ENCODE data around the gene RHCE. TPM values are rescaled to one million over a fixed set of nuclear protein-coding genes. Genes with fewer than 3 reads are reported as not detected.
"Not testable (repeated sequence)": the region's sequence is repeated elsewhere in the genome, so short reads cannot be mapped to it uniquely, and the experiment has no call there.

The RHCE gene
- total and polyA plus RNA-seq, 8 donors = 0.13 to 2.9 TPM; not detected in 6

GRCh38 chr1:25338188-25338981, 82.2 kb downstream of the RHCE start, which contains the start of gene TMEM50A:
Gene TMEM50A (plus strand): TSS chr1:25338334. CDS start chr1:25340487, 2,153 bp downstream.
- H3K4me1 ChIP-seq = peaks cover 14 to 40% (median 26%) of the 10 kb centered on the region in 4 donors
- peaks cover 0 to 10% (median 3%) of the 10 kb centered on the region in 4 donors for H3K36me3 ChIP-seq
- H3K4me3 ChIP-seq = peak within 1 kb of the TSS; percentile 67 to 94 (median 84)
- intact Hi-C loops (cut with DNase I; ENCODE audit: low total_unique reads) = no loop called here
- 0 to 2% (median 1%) methylated on average over 11 to 70 of the region's 75 CpGs for WGBS, 5 donors
- no peaks in the 10 kb centered on the region for H3K27me3 ChIP-seq
- DNase-seq = peak; percentile 91 to 96
- H3K27ac ChIP-seq = peak within 1 kb of the TSS; percentile 92 to 99 (median 96)
- H3K9me3 ChIP-seq = no peaks in the 10 kb centered on the region
- TF ChIP-seq POLR2A (IDR thresholded peaks at IDR 0.05) (peak in 1 of 4 donors; percentile 79), POLR2AphosphoS5 (IDR thresholded peaks at IDR 0.05) (peak; percentile 67 to 90 (median 85)), EP300 (IDR thresholded peaks at IDR 0.05) (no peak)
- TF ChIP-seq, protein P1, sequence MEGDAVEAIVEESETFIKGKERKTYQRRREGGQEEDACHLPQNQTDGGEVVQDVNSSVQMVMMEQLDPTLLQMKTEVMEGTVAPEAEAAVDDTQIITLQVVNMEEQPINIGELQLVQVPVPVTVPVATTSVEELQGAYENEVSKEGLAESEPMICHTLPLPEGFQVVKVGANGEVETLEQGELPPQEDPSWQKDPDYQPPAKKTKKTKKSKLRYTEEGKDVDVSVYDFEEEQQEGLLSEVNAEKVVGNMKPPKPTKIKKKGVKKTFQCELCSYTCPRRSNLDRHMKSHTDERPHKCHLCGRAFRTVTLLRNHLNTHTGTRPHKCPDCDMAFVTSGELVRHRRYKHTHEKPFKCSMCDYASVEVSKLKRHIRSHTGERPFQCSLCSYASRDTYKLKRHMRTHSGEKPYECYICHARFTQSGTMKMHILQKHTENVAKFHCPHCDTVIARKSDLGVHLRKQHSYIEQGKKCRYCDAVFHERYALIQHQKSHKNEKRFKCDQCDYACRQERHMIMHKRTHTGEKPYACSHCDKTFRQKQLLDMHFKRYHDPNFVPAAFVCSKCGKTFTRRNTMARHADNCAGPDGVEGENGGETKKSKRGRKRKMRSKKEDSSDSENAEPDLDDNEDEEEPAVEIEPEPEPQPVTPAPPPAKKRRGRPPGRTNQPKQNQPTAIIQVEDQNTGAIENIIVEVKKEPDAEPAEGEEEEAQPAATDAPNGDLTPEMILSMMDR (IDR thresholded peaks at IDR 0.05) = no peak

GRCh38 chr1:25337483-25338187, 83.0 kb downstream of the RHCE start:
- H3K27me3 ChIP-seq; H3K36me3 ChIP-seq; H3K9me3 ChIP-seq; intact Hi-C loops (cut with DNase I; ENCODE audit: low total_unique reads): not testable (repeated sequence)
- 0 to 1% (median 0%) methylated on average over 18 to 21 of the region's 39 CpGs; no CpG with 5 or more reads in 1 of the 5 donors for WGBS, 5 donors
- peak overlapping the region; percentile 92 to 99 (median 96) for H3K27ac ChIP-seq
- peaks cover 14 to 40% (median 26%) of the 10 kb centered on the region in 4 donors for H3K4me1 ChIP-seq
- DNase-seq = peak in 1 of 2 donors; percentile 35
- peak overlapping the region; percentile 67 to 94 (median 84) for H3K4me3 ChIP-seq

GRCh38 chr1:25336922-25337354, 83.7 kb downstream of the RHCE start:
- peak; percentile 26 to 48 for DNase-seq
- H3K27me3 ChIP-seq; intact Hi-C loops (cut with DNase I; ENCODE audit: low total_unique reads); H3K9me3 ChIP-seq; H3K36me3 ChIP-seq: not testable (repeated sequence)
- WGBS, 5 donors = 0 to 1% (median 0%) methylated on average over 8 to 27 of the region's 29 CpGs
- Histone ChIP-seq H3K27ac (peak overlapping the region; percentile 17 to 76 (median 42)), H3K4me3 (peak overlapping the region; percentile 58 to 87 (median 74)), H3K4me1 (peaks cover 14 to 34% (median 24%) of the 10 kb centered on the region in 4 donors)

GRCh38 chr1:25329950-25330349, 90.7 kb downstream of the RHCE start:
- H3K4me3 ChIP-seq; H3K36me3 ChIP-seq; H3K27me3 ChIP-seq; H3K9me3 ChIP-seq; intact Hi-C loops (cut with DNase I; ENCODE audit: low total_unique reads): not testable (repeated sequence)
- H3K4me1 ChIP-seq = peaks cover 0 to 26% (median 9%) of the 10 kb centered on the region in 4 donors
- H3K27ac ChIP-seq = peak overlapping the region in 1 of 5 donors; percentile 55
- peak in 1 of 2 donors; percentile 20 for DNase-seq
- 28 to 70% (median 40%) methylated on average over 4 to 5 of the region's 5 CpGs for WGBS, 5 donors

DNA sequence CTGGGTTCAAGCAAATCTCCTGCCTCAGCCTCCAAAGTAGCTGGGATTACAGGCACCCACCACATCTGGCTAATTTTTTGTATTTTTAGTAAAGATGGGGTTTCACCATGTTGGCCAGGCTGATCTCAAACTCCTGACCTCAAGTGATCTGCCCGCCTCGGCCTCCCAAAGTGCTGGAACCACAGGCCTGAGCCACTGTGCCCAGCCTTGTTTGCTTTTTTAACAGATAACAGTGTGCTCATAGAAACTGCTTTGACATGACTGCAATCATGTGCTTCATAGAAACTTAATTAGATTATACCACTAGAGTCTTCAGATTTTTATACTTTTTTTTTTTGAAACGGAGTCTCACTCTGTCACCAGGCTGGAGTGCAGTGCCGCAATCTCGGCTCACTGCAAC, 91.3 kb downstream of the RHCE start:
- H3K36me3 ChIP-seq; H3K9me3 ChIP-seq; H3K27me3 ChIP-seq; intact Hi-C loops (cut with DNase I; ENCODE audit: low total_unique reads); DNase-seq; H3K4me3 ChIP-seq; H3K27ac ChIP-seq: not testable (repeated sequence)
- peaks cover 0 to 22% (median 9%) of the 10 kb centered on the region in 4 donors for H3K4me1 ChIP-seq
- WGBS, 5 donors = 52 to 83% (median 74%) methylated on average over 5 of the region's 5 CpGs

DNA sequence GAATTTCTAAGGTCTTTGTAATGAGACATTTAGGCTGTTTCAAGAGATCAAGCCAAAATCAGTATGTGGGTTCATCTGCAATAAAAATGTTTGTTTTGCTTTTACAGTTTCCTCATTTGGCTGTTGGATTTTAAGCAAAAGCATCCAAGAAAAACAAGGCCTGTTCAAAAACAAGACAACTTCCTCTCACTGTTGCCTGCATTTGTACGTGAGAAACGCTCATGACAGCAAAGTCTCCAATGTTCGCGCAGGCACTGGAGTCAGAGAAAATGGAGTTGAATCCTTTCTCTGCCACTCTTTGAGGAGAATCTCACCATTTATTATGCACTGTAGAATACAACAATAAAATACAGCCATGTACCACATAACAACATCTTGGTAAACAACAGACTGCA, 91.8 kb downstream of the RHCE start:
- intact Hi-C loops (cut with DNase I; ENCODE audit: low total_unique reads); DNase-seq: not testable (repeated sequence)
- 78 to 84% (median 82%) methylated on average over 4 of the region's 4 CpGs for WGBS, 5 donors

DNA sequence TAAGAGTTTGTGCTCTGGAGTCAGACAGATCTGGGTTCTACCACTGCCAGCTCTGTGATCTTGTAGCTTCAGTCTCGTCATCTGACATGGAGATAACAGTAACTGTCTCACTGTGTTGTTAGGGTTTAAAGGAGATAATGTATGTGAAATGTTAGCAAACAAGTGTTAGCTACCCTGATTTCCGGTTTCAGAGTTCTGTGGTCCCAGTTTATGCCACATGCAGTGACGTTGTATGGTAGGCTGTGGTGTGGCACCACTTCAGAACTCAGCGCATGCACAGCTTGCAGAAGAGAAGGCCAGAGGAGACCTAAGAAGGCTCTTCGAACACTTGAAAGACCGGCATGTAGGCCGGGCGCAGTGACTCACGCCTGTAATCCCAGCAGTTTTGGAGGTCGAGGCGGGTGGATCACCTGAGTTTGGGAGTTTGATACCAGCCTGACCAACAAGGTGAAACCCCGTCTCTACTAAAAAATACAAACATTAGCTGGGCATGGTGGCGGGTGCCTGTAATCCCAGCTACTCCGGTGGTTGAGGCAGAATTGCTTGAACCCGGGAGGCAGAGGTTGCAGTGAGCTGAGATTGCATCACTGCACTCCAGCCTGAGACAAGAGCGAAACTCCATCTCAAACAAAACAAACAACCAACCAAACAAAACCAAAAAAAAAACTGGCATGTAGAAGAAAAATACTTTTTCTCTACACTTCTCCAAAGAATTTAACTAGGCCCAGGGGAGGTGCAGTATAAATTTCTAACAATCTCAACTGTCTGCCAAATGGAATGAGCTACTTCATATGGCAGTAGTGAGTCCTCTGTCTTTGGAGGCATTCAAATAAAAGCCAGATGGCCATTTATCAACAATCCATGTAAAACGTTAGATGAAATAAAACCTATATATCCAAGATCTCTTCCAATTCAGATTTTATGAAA, 92.5 kb downstream of the RHCE start:
- H3K27me3 ChIP-seq; DNase-seq; H3K4me3 ChIP-seq; H3K27ac ChIP-seq; intact Hi-C loops (cut with DNase I; ENCODE audit: low total_unique reads); H3K9me3 ChIP-seq; H3K36me3 ChIP-seq: not testable (repeated sequence)
- WGBS, 5 donors = no CpG with 5 or more reads among the region's 17 CpGs
- peaks cover 0 to 21% (median 9%) of the 10 kb centered on the region in 4 donors for H3K4me1 ChIP-seq

More for the DNA sequence above, 91.8 kb downstream of the RHCE start:
- not testable (repeated sequence) for H3K4me3 ChIP-seq, H3K27me3 ChIP-seq, H3K27ac ChIP-seq, H3K36me3 ChIP-seq, H3K9me3 ChIP-seq
- H3K4me1 ChIP-seq = peaks cover 0 to 21% (median 9%) of the 10 kb centered on the region in 4 donors

DNA sequence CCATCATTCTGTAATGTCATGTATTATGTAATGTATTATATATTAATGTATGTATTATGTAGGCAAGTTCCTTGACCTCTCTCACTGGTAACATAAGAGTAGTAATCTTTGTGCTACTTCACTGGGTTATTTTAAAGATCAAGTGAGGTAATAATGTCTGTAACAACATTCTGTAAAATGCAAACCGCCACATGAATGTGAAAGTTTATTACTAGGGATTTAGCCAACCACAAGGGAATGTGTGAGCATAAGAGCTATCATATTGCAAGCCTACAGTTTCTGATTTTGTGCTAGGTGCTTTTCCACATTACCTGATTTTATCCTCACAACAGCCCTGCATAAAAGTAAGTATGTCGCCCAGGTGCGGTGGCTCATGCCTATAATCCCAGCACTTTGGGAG, 96.2 kb downstream of the RHCE start:
- H3K4me3 ChIP-seq; H3K27ac ChIP-seq; intact Hi-C loops (cut with DNase I; ENCODE audit: low total_unique reads); H3K9me3 ChIP-seq; DNase-seq; H3K27me3 ChIP-seq; H3K36me3 ChIP-seq; H3K4me1 ChIP-seq: not testable (repeated sequence)
- WGBS, 5 donors = 94 to 100% (median 95%) methylated on average over 1 to 3 of the region's 3 CpGs

GRCh38 chr1:25322127-25322526, 98.5 kb downstream of the RHCE start:
- DNase-seq; H3K9me3 ChIP-seq; H3K4me1 ChIP-seq; H3K36me3 ChIP-seq; intact Hi-C loops (cut with DNase I; ENCODE audit: low total_unique reads); H3K27ac ChIP-seq; H3K27me3 ChIP-seq; H3K4me3 ChIP-seq: not testable (repeated sequence)
- 87 to 91% (median 89%) methylated on average over 7 to 9 of the region's 9 CpGs for WGBS, 5 donors
